ENCODE data around the gene TM7SF2.
"Not testable (repeated sequence)": the region's sequence is repeated elsewhere in the genome, so short reads cannot be mapped to it uniquely, and the experiment has no call there.

TM7SF2 gene

DNA sequence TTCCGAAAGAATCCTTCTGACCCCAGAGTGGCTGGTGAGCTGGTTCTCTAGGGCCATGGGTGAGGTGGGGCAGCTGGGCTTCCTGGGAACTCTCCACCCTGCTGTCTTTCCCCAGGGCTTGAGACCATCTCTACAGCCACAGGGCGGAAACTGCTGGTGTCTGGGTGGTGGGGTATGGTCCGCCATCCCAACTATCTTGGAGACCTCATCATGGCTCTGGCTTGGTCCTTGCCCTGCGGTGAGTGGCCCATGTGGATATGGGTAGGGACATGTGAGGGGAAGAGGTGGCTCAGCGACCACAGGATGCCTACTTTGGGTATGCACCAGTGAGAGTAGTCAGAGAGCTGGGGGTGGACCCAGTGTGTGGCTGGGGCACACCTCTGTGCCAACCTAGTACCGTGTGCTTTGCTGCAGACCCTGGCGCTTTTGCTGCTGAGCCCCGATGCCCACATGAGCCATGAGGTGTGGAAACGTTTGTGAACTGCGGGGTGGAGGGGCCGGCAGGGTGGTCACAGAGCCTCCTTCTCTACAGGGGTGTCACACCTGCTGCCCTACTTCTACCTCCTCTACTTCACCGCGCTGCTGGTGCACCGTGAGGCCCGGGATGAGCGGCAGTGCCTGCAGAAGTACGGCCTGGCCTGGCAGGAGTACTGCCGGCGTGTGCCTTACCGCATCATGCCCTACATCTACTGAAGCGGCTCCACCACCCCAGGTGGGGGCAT is 3.9 kb downstream of the TM7SF2 start:
- DNase-seq = no peak

DNA sequence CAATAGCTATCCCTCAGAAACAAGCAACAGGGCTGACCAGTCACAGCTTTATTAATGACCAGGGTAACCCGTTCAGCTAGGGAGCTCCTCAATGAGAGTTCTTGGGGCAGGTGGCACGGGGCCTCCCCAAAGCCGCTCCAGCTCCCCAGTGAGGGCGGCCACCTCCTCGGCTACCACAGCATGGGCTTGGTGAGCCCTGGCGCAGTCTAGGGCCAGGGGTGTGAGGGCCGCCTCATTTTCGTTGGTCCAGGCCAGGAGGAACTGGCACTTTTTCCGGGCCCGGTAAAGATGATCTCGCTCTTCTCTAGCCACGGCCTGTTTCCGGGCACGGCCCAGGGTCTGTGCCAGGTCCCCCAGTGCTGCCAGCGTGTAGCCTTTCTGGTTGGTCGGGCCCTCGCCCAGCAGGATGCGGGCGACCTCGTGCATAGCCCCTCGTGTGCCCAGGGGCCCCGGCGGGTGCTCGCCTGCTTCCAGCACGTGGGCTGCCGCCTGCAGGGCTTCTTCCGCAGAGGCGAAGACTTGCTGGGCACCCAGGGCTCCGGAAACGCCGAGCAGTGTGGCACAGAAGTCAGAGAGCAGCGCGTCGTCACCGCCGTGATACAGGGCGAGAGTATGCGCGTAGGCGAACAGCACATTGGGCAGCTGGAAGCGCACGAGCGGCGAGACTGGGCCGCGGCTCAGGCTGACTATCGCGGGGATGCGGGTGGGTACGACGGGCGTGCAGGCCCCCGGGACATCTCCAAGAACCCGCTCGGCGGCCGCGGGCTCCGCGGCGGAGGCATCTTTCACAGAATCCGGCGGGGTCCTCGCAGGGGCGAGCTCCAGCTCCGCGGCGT is 4.9 kb downstream of the TM7SF2 start:
- peak; percentile 52 for DNase-seq

DNA sequence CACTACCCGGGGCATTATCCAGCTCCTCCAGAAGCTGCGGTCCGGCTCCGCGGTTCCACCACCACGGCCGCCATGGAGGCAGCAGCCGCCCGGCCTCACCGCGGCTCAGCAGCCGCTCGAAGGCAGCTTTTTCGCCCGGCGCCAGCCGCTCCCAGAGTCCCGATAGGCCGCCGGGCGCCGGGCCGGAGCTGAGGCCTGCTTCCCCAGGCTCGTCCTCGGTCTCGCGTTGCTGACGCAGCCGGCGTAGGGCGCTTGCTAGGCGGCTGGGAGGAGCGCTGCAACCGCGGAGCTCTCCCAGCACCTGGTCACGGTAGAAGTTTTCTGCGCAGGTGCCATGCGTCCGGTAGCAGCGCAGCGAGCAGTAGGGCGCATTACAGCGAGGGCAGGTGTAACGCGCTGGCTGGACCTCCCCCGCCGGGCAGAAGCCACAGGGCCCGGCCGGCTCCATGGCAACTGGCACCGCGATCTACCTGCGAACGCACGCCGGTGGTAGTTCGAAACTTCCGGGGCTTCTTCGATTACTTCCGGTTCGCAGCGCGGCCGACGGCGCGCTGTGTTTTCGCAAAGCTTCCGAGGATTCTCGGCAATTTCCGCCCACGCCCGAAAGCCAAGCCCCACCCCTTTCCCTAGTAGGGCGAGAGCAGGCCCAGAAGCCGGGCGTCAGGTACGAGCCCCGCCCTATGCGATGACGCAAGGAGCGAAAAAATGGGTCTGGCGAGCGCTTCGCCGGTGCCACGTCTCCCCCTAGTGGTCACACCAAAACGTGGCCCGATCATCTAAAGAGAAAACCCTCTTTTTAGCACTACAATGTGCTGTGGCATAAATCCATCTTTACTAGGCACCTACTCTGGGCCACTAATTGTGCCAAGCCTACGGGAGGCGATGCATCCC is 5.8 kb downstream of the TM7SF2 start, which contains the start of gene ZNHIT2:
Gene ZNHIT2 (minus strand): TSS at position 496 of the 891 bp plus-strand sequence. CDS start 48 bp downstream, at position 448.
- peak; percentile 99 for DNase-seq

DNA sequence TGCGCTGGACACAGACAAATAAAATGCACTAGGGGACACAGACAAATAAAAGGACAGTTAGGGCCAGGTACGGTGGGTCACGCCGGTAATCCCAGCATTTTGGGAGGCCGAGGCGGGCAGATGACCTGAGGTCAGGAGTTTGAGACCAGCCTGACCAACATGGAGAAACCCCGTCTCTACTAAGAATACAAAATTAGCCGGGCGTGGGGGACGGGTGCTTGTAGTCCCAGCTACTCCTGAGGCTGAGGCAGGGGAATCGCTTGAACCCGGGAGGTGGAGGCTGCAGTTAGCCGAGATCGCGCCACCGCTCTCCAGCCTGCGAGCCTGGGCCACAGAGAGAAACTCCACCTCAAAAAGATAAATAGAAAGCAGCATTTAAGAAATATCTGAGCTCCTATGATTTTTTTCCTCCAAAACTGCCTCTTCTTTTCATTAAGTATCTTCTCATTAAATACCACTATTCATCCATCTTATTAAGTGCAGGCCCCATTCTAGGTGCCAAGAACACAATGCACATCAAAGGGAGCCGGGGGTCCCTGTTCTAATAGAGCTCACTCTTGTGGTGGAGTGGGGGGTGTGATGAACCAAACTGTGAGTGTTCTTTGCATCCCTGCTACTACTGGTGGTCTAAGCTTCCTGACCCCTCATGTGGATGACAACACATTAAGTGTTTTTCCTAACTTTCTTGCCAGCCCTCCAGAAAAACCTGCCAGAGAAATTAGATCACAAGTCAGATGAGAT is 6.6 kb downstream of the TM7SF2 start:
- no peak for DNase-seq

DNA sequence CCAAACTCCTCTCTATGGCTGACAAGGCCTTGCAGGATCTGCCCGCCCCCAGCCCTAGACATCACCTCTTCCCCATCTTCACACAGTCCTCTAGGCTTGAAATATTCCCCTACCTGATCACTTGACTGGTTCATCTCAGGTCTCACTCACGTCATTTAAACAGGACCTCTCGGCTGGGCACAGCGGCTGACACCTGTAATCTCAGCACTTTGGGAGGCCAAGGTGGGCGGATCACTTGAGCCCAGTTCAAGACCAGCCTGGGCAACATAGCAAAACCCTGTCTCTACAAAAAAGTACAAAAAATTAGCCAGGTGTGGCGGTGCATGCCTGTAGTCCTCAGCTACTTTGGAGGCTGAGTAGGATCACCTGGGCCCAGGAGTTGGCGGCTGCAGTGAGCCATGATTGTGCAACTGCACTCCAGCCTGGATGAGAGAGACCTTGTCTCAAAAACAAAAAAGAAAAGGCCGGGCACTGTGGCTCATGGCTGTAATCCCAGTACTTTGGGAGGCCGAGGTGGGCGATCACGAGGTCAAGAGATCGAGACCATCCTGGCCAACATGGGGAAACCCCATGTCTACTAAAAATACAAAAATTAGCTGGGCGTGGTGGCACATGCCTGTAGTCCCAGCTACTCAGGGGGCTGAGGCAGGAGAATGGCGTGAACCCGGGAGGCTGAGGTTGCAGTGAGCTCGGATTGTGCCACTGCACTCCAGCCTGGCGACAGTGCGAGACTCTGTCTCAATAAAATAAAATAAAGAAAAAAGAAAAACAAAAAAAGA is 7.4 kb downstream of the TM7SF2 start:
- not testable (repeated sequence) for DNase-seq

DNA sequence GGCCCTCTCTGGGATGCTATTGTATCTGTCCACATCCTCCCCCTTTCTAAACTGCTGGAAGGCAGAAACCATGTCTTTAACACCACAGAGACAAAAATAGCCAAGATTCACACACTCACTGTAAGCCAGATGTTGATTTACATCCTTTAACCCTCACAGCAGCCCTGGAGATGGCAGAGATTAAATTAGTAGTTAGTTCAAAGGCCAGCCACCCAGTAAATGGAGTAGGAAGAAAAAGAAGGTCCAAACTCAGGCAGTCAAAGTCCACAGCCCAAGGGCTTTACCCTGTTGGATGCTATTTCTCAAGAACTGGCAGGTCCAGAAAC is 8.0 kb downstream of the TM7SF2 start:
- DNase-seq = no peak

DNA sequence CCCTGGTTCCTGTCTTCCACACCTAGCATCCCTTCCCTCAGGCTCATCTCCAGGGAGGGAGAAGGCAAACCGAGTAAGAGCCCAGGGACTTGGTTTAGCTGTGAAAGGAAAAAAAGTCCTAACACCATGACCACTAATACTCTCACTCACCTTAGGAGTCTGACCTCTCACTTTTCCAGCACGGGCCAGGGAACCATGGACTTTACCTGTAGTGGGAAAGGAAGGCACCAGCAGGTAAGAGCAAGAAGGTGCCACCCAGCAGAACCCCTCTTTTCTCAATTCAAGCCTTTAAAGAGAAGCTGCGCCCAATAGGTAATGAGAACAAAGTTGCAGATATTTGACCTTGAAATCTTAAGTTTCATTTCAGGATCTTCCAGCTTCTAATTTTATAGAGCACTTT is 9.2 kb downstream of the TM7SF2 start:
- DNase-seq = no peak

DNA sequence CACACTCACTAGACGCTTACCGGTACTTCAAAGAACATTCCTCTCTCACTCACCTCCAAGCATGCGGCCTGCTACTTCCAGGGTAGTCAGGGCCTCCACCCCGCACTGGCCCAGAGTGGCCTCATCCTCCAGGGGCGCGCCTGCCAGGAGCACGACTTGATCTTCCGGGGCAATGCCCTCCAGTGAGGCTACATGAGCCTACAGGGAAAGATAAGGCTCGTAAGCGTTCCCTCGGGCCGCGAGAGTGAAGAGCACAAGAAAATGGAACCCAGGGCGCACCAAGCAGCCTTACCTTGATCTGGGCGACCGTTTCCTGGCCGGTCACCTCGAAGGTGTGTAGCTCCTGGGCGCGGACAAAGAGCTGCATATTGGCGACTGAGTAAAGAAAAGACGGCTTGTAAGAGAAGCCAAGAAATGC is 9.8 kb downstream of the TM7SF2 start:
- DNase-seq = peak; percentile 15

DNA sequence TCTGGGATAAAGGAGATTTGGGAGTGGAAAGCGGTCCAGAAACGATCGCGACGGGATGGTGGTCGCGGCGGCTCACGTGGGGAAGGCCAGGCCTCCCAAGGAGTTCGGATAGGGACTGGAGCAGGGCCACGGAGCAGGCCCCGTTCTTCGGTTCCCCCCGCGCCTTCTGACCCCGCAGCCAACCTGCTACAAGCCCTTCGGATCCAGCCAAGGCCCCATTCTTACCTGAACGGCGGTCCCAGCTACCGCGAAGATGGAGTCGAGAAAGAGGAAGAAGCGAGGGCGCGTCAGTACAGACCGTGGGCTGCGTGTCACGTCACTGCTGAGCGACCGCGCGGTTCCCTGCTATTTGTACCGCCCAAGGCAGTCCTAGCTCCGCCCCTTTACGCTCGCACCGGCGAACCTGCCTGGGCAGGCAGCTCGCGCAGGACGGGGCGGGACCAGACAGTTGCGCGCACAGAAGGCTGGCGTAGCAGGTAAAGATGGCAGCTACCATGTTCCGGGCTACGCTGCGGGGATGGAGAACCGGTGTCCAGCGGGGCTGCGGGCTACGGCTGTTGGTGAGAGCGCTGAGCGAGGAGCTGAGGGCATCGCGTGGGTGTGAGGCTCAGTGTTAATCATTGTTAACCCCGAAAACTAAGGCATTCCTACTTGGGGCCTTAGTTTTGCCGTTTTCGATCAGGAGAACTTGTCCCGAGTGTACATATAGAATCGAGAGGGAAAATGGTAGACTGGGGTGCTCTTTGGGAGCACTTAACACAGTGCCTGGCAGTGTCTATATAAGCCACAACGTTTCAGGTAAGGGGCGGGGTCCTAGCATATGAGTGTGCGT is 10.4 kb downstream of the TM7SF2 start, which contains the start of the genes FAU and MRPL49:
Gene FAU (minus strand): TSS at position 270 of the 832 bp plus-strand sequence. CDS start 321 bp downstream, outside the sequence.
Gene MRPL49 (plus strand): TSS at position 457 of the 832 bp plus-strand sequence. CDS start 26 bp downstream, at position 483.
- peak; percentile 98 for DNase-seq

DNA sequence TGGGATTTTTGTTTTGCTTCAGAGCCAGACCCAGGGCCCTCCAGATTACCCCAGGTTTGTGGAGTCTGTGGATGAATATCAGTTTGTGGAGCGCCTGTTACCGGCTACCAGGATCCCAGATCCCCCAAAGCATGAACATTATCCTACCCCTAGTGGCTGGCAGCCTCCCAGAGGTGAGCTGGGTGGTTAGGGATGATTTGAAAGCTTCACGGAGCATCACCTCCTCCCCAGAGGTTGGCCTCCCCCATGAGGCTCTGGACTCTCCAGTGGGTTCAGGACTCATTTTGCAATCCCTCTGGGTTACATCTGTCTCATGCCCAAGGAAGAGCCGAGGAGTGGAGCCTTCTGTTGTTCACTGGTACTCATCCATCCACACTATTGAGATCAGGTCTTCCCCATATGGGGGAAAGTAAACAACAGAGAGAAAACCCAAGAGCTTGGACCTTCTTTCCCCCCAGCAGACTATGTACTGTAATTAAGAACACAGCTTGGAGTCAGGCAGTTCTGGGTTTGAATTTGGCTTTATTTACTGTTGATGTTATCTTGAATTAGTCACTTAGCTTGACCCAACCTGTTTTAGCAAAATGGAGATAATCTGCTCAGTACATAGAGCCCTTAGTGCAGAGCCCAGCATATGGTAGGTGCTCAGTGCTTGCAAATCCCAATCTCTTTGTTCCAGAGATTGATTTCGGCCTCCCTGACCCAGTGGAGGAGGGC is 13.0 kb downstream of the TM7SF2 start:
- no peak for DNase-seq

DNA sequence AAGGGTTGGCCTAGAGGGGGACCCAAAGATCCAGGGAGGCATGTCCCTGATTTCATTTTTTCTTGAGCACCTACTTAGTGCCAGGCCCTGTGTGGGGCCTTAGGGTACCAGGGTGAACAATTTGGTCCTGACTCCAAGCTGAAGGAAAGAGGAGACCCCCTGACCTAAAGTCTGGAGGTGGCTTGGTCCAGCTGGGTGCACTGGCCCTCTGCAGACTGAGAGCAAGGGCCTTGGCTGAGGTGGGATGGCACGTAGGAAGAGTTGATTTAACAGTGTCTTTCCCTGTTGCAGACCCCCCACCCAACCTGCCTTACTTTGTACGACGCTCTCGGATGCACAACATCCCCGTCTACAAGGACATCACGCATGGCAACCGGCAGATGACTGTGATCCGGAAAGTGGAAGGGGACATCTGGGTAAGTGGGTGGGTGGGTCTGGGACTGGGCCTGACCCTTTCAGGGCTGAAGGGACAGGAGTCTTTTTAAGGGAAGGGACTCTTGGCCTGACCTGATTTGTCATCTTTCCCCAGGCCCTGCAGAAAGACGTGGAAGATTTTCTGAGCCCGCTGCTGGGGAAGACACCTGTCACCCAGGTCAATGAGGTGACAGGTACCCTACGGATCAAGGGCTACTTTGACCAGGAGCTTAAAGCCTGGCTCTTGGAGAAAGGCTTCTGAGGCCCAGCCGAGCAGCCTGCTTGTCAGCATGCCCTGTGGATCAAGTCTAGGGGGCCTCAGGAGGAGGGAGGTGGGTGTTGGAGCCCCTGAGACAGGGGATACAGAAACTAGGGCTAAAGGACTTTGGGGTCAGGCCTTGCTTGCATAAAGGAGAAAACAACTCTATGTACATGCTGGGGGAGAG is 13.8 kb downstream of the TM7SF2 start:
- DNase-seq = no peak

DNA sequence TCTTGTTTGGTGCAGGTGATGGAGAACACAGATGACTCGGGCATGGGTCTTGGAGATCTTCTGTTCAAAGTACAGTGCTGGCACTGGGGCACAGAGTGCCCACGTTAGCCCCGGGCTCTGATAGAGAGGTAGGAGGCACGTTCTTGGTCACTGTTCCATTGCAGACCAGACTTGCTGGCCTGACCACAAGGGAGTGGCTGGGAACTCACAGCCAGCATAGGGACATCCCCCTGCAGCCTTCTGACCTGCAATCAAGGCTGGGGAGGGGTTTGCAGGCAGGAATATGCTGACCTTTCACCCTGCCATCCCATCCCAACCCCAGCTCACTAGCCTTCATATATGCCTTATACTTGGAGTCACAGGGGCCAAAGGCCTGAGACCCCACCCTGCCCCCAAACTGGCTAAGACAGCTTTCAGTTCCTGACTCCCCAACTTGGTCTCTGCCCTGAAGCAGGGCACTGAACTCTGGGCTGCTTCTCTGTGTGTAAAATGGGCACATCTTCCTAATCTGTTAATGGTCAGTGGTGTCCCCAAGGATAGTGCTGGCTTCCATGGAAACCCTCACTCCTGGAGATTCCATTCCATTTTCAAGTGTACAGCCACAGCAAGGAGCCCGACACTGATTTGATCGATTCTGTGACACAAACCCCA is 15.1 kb downstream of the TM7SF2 start:
- DNase-seq = no peak

DNA sequence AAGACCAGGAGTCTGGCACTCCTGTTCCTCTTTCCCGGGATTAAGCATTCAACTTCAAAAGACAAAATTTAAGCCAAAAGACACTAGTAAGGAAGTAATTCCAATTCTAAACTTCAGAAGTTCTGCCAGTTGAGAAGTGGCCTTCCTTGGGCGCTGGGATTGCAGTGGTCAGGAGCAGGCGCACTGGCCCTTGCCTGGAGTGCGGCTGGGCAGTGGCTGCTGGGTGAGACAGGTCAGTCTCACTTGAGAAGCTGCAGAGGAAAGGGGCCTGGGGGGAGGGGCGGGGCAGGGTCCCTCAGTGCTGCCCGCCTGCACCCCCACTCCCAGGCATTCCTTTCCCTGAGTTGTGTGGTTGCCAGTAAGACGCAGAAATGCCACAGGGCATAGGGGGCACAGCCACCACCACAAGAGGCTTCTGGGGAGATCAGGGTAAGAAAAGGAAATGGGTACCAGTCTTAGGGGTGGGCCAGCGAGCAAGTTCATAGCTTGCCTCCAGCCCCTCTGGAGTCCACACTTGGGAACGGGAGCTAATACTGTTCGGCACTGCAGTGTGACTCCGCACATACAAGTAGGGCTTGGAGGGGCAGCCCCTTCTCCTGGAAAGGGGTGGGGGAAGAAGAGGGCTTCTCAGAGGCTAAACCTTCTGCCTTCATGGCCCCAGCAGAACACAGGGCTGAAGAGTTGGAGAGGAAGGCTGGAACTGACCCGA is 16.0 kb downstream of the TM7SF2 start:
- DNase-seq = no peak

DNA sequence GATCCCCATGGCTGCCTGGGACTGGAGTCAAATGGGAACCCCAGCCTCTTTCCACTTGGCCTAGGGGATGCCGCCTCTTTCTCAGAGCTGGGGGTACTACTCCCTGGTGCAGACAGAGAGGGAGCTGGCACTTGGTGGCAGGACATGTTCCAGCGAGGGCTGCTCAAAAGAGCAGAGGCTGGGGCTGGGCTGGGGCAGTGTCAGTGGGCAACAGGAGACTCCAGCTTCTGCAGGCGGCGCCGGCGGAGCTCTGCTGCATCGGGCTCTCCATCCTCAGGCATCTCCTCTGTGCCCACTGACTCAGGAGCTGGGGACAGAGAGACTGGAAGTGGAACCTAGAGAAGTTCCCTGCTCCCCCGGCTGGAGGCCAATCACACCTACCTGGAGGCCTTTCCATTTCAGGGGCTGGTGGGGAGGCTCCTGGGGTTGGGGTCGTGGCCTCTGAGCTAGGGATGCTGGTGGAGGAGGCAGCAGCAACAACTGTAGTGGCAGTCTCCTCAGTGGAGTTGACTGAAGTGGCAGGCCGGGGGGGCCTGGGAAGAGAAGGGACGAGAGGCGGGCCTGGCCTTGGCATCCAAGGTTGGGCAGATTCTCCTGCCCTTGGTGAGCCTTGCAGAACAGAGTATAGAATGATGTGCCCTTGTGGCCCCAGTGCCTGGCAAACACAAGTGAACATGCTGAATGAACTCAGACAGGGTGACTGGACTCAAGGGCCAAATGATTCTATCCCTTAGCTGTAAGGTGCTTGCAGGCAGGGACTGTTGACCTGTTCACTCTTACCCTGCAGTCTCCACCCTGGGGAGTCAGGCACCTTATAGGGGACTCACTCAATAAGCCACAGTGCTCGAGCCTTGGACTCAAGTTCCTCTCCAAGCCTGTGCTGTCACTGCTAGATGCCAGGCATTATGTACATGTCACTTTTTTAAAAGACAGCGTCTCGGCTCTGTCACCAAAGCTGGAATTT is 16.8 kb downstream of the TM7SF2 start:
- no peak for DNase-seq

DNA sequence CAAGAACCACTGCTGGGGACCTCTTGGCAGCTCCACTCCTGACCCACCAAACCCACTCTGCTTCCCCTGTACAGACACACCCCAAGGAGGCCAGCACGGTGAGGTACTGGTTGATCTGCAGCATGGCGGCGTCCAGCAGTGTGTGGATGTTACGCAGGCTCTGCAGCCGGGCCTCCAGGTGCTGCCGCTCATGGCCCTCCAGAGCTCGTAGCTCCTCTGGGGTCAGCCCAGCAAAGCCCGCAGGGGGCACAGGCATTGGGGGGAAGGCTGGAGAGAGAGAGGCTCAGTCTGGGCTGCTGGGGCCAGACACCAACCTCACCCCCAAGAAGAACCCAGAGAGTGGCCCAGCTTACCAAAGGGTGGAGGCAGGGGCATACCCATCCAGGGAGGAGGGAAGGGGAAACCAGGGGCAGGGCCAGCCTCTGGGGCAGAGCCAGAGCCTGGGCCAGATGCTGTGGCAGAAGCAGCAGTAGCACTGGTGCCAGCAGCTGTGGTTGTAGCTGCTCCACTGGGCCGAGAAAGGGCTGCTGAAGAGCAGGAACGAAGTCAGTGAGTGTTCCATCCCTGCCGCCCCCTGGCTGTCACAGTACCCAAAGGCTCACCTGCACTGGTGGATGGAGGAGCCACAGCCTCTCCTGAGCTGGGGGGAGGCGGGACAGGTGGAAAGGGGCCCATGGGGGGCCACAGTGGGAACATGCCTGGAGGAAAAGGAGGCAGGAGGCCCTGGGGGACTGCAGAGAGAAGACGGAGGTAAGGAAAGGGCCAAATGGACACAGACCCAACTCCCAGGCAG is 18.2 kb downstream of the TM7SF2 start:
- no peak for DNase-seq

All from NCI-H146 (cell line).